Memory B cell (primary cell): ENCODE measurements around the gene SEPTIN3.
"Not testable (repeated sequence)": the region's sequence is repeated elsewhere in the genome, so short reads cannot be mapped to it uniquely, and the experiment has no call there.

ENCODE experiments used
- ATAC-seq: fragments of 150-1000 bp; cut with Tn5 transposase; 2 replicates; pipeline ENCODE4 v1.10.0; 2021; ENCODE audit warnings: low read depth, mild to moderate bottlenecking, moderate library complexity
- DNase-seq, 2 donors: peaks; one replicate each; pipeline ENCODE4 v3.0.0; 2022; ENCODE audit warnings: low spot score in 2 of 2
- H3K27ac Mint-ChIP-seq: one replicate; pipeline ENCODE4 v1.8.0; 2022; ENCODE audit warnings: mild to moderate bottlenecking, moderate library complexity, mixed read lengths
- H3K27me3 Mint-ChIP-seq: one replicate; pipeline ENCODE4 v1.8.0; 2022; ENCODE audit warnings: mixed read lengths
- H3K36me3 Mint-ChIP-seq: one replicate; pipeline ENCODE4 v1.8.0; 2022; ENCODE audit warnings: mild to moderate bottlenecking, mixed read lengths
- H3K4me1 Mint-ChIP-seq: one replicate; pipeline ENCODE4 v1.8.0; 2022; ENCODE audit warnings: mixed read lengths
- H3K4me3 Mint-ChIP-seq: one replicate; pipeline ENCODE4 v1.8.0; 2022; ENCODE audit warnings: mild to moderate bottlenecking, moderate library complexity, mixed read lengths
- H3K9me3 Mint-ChIP-seq: one replicate; pipeline ENCODE4 v1.8.0; 2022; ENCODE audit warnings: mixed read lengths

SEPTIN3 gene

GRCh38 chr22:41934284-41935014 lies 34.8 kb upstream of the SEPTIN3 start:
- Mint-ChIP-seq H3K4me1 (peaks cover 65% of the 10 kb centered on the region), H3K4me3 (peak overlapping the region; percentile 3), H3K27ac (peak overlapping the region; percentile 100), H3K36me3 (no peaks in the 10 kb centered on the region), H3K9me3 (no peaks in the 10 kb centered on the region), H3K27me3 (no peaks in the 10 kb centered on the region)
- ATAC-seq = no peak
- DNase-seq = peak in 1 of 2 donors; percentile 23

GRCh38 chr22:41935015-41935351 lies 34.3 kb upstream of the SEPTIN3 start:
- no peak for ATAC-seq
- Mint-ChIP-seq H3K27ac (peak overlapping the region; percentile 100), H3K4me3 (peak overlapping the region; percentile 3), H3K27me3 (no peaks in the 10 kb centered on the region), H3K36me3 (no peaks in the 10 kb centered on the region), H3K9me3 (no peaks in the 10 kb centered on the region), H3K4me1 (peaks cover 67% of the 10 kb centered on the region)
- peak in 1 of 2 donors; percentile 47 for DNase-seq

- no peaks in the 10 kb centered on the region for H3K27me3 Mint-ChIP-seq
- no peaks in the 10 kb centered on the region for H3K36me3 Mint-ChIP-seq
- peaks cover 67% of the 10 kb centered on the region for H3K4me1 Mint-ChIP-seq
- no peaks in the 10 kb centered on the region for H3K9me3 Mint-ChIP-seq
- H3K4me3 Mint-ChIP-seq = peak overlapping the region; percentile 57
- peak overlapping the region; percentile 100 for H3K27ac Mint-ChIP-seq
- ATAC-seq (no peak), DNase-seq (peak in 1 of 2 donors; percentile 32)
These were observed 33.7 kb upstream of the SEPTIN3 start for GRCh38 chr22:41935509-41935908.

GRCh38 chr22:41936894-41937169 lies 32.4 kb upstream of the SEPTIN3 start:
- no peaks in the 10 kb centered on the region for H3K27me3 Mint-ChIP-seq
- no peaks in the 10 kb centered on the region for H3K9me3 Mint-ChIP-seq
- DNase-seq = no peak
- H3K4me3 Mint-ChIP-seq = peak overlapping the region; percentile 50
- H3K4me1 Mint-ChIP-seq = peaks cover 72% of the 10 kb centered on the region
- no peak for ATAC-seq
- H3K36me3 Mint-ChIP-seq = no peaks in the 10 kb centered on the region
- H3K27ac Mint-ChIP-seq = peak overlapping the region; percentile 100

GRCh38 chr22:41939981-41940831 lies 29.0 kb upstream of the SEPTIN3 start:
- peak overlapping the region; percentile 100 for H3K27ac Mint-ChIP-seq
- peak overlapping the region; percentile 85 for H3K4me3 Mint-ChIP-seq
- H3K36me3 Mint-ChIP-seq = no peaks in the 10 kb centered on the region
- ATAC-seq = peak; percentile 56
- no peaks in the 10 kb centered on the region for H3K9me3 Mint-ChIP-seq
- DNase-seq = peak; percentile 84 to 96
- H3K4me1 Mint-ChIP-seq = peaks cover 46% of the 10 kb centered on the region
- H3K27me3 Mint-ChIP-seq = no peaks in the 10 kb centered on the region

- peak; percentile 90 to 92 for DNase-seq
- peak overlapping the region; percentile 100 for H3K27ac Mint-ChIP-seq
- peak overlapping the region; percentile 63 for H3K4me3 Mint-ChIP-seq
- peak; percentile 25 for ATAC-seq
- H3K36me3 Mint-ChIP-seq = no peaks in the 10 kb centered on the region
- no peaks in the 10 kb centered on the region for H3K9me3 Mint-ChIP-seq
- H3K27me3 Mint-ChIP-seq = no peaks in the 10 kb centered on the region
- peaks cover 44% of the 10 kb centered on the region for H3K4me1 Mint-ChIP-seq
These were observed 28.1 kb upstream of the SEPTIN3 start for GRCh38 chr22:41940832-41941765.

- Mint-ChIP-seq H3K36me3 (no peaks in the 10 kb centered on the region), H3K4me3 (no peak overlapping the region), H3K27me3 (no peaks in the 10 kb centered on the region), H3K9me3 (no peaks in the 10 kb centered on the region), H3K4me1 (peaks cover 34% of the 10 kb centered on the region), H3K27ac (peak overlapping the region; percentile 3)
- ATAC-seq (no peak), DNase-seq (no peak)
These were observed 25.5 kb upstream of the SEPTIN3 start for GRCh38 chr22:41943661-41944209.

- Mint-ChIP-seq H3K27ac (peak within 1 kb of the TSS; percentile 81), H3K4me1 (peaks cover 33% of the 10 kb centered on the region), H3K36me3 (no peaks in the 10 kb centered on the region), H3K27me3 (no peaks in the 10 kb centered on the region), H3K4me3 (peak within 1 kb of the TSS; percentile 91), H3K9me3 (no peaks in the 10 kb centered on the region)
- peak; percentile 85 for ATAC-seq
- peak in 1 of 2 donors; percentile 88 for DNase-seq
These were observed 22.4 kb upstream of the SEPTIN3 start, which contains the start of gene CENPM for GRCh38 chr22:41946629-41947423. TSS of gene CENPM (minus strand) at chr22:41947152. CDS start at chr22:41947076, 76 bp downstream.

GRCh38 chr22:41947424-41948080 lies 21.7 kb upstream of the SEPTIN3 start:
- no peak for ATAC-seq
- Mint-ChIP-seq H3K9me3 (no peaks in the 10 kb centered on the region), H3K27me3 (no peaks in the 10 kb centered on the region), H3K4me1 (peaks cover 39% of the 10 kb centered on the region), H3K36me3 (no peaks in the 10 kb centered on the region), H3K27ac (no peak overlapping the region), H3K4me3 (peak overlapping the region; percentile 91)
- no peak for DNase-seq

GRCh38 chr22:41948142-41948541 lies 21.1 kb upstream of the SEPTIN3 start:
- Mint-ChIP-seq H3K27ac (no peak overlapping the region), H3K4me1 (peaks cover 39% of the 10 kb centered on the region), H3K36me3 (no peaks in the 10 kb centered on the region), H3K9me3 (no peaks in the 10 kb centered on the region), H3K27me3 (no peaks in the 10 kb centered on the region), H3K4me3 (no peak overlapping the region)
- ATAC-seq (no peak), DNase-seq (no peak)

- H3K4me3 Mint-ChIP-seq = peak overlapping the region; percentile 6
- peak overlapping the region; percentile 48 for H3K27ac Mint-ChIP-seq
- not testable (repeated sequence) for H3K27me3 Mint-ChIP-seq, ATAC-seq, H3K36me3 Mint-ChIP-seq, H3K9me3 Mint-ChIP-seq, DNase-seq
- H3K4me1 Mint-ChIP-seq = peaks cover 39% of the 10 kb centered on the region
These were observed 20.3 kb upstream of the SEPTIN3 start for GRCh38 chr22:41948928-41949296.

- H3K27me3 Mint-ChIP-seq = peaks cover 2% of the 10 kb centered on the region
- ATAC-seq (no peak), DNase-seq (no peak)
- H3K9me3 Mint-ChIP-seq = no peaks in the 10 kb centered on the region
- H3K4me1 Mint-ChIP-seq = peaks cover 42% of the 10 kb centered on the region
- H3K4me3 Mint-ChIP-seq = peak overlapping the region; percentile 6
- peak overlapping the region; percentile 48 for H3K27ac Mint-ChIP-seq
- no peaks in the 10 kb centered on the region for H3K36me3 Mint-ChIP-seq
These were observed 19.8 kb upstream of the SEPTIN3 start for GRCh38 chr22:41949297-41949965.
